HFFc6 (cell line): ENCODE results near the gene FCER1G. TPM values are rescaled to one million over a fixed set of nuclear protein-coding genes. Genes with fewer than 3 reads are reported as not detected.

ENCODE experiments used
- DNase-seq: peaks from one replicate; pipeline ENCODE4 v3.0.0-alpha.2; 2018
- H3K27ac Mint-ChIP-seq: 2 replicates; pipeline ENCODE4 v1.8.0; 2020; ENCODE audit warnings: mild to moderate bottlenecking, mixed read lengths
- H3K27me3 Mint-ChIP-seq: 2 replicates; pipeline ENCODE4 v1.8.0; 2021; ENCODE audit warnings: mild to moderate bottlenecking, moderate library complexity, mixed read lengths; ENCODE audit not compliant: insufficient read depth
- H3K36me3 Mint-ChIP-seq: 2 replicates; pipeline ENCODE4 v1.8.0; 2021; ENCODE audit warnings: low read depth, mixed read lengths
- H3K4me1 Mint-ChIP-seq: 2 replicates; pipeline ENCODE4 v1.8.0; 2020; ENCODE audit warnings: low read depth, mixed read lengths
- H3K4me3 Mint-ChIP-seq: 2 replicates; pipeline ENCODE4 v1.8.0; 2020; ENCODE audit warnings: mild to moderate bottlenecking, moderate library complexity, mixed read lengths
- H3K9me3 Mint-ChIP-seq: 2 replicates; pipeline ENCODE4 v1.8.0; 2020; ENCODE audit warnings: mild to moderate bottlenecking, mixed read lengths
- total RNA-seq, 6 experiments: library from RNA; stranded (reverse); fragmentation: NEBNext Ultra II Directional; extraction: Animal tissue kit (Norgen Biotek cat#: 25700); gene quantifications; 2 replicates in 1 of 6; 3 replicates in 5 of 6; pipeline ENCODE4 v1.2.3, GENCODE V29; 2021
- TF ChIP-seq, protein P1 (sequence below): fragments of 200-600 bp; sonication (generic); IDR thresholded peaks from 2 replicates; pipeline ENCODE4 v1.5.0; 2021; ENCODE audit warnings: antibody characterized with exemption, mild to moderate bottlenecking

The FCER1G gene
- total RNA-seq, 6 experiments from 2014 or later, result 0.33 to 1.0 (median 0.53) TPM; not detected in 1

GRCh38 chr1:161201836-161202712 lies 13.0 kb upstream of the FCER1G start, which contains the start of gene NDUFS2:
NDUFS2 (plus strand) TSS chr1:161202367; CDS start chr1:161202386, 19 bp downstream.
- Mint-ChIP-seq H3K4me1 (peaks cover 83% of the 10 kb centered on the region), H3K36me3 (peaks cover 19% of the 10 kb centered on the region), H3K4me3 (peak within 1 kb of the TSS; percentile 95), H3K27ac (peak within 1 kb of the TSS; percentile 99), H3K27me3 (peaks cover 5% of the 10 kb centered on the region), H3K9me3 (no peaks in the 10 kb centered on the region)
- TF ChIP-seq, protein P1, sequence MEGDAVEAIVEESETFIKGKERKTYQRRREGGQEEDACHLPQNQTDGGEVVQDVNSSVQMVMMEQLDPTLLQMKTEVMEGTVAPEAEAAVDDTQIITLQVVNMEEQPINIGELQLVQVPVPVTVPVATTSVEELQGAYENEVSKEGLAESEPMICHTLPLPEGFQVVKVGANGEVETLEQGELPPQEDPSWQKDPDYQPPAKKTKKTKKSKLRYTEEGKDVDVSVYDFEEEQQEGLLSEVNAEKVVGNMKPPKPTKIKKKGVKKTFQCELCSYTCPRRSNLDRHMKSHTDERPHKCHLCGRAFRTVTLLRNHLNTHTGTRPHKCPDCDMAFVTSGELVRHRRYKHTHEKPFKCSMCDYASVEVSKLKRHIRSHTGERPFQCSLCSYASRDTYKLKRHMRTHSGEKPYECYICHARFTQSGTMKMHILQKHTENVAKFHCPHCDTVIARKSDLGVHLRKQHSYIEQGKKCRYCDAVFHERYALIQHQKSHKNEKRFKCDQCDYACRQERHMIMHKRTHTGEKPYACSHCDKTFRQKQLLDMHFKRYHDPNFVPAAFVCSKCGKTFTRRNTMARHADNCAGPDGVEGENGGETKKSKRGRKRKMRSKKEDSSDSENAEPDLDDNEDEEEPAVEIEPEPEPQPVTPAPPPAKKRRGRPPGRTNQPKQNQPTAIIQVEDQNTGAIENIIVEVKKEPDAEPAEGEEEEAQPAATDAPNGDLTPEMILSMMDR, result peak; percentile 48; the same call in 1 of the 2 replicates
- peak; percentile 99 for DNase-seq

DNA sequence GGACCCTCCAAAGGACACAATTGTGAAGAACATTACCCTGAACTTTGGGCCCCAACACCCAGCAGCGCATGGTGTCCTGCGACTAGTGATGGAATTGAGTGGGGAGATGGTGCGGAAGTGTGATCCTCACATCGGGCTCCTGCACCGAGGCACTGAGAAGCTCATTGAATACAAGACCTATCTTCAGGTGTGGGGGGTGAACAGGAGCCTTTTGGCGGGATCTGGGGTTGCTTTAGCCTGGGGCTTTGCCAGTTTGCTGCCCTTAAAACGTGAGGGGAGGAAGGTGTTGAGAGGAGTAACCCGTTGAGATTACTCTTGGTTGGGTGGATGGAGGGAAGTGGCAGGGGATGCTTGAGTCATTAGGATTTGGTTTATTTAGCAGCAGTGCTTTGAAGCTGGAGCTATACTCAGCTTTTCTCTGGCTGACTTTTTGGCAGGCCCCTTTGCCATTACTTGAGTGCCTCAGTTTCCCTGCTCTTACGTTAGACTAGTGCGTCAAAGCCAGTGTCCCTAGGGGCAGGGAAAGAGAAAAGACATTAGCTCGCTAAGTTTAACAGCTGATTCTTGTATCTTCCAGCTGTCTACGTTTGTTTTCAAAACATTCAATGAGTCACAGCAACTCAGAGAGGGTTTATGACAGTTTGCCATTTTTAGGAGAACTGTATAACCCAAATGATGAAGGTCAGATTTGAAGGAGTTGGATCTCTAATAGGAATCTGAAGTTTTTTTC lies 8.5 kb upstream of the FCER1G start:
- H3K27ac Mint-ChIP-seq, result peak overlapping the region; percentile 28
- H3K27me3 Mint-ChIP-seq, result no peaks in the 10 kb centered on the region
- no peak for DNase-seq
- no peak overlapping the region for H3K4me3 Mint-ChIP-seq
- peaks cover 28% of the 10 kb centered on the region for H3K36me3 Mint-ChIP-seq
- H3K4me1 Mint-ChIP-seq, result peaks cover 49% of the 10 kb centered on the region
- TF ChIP-seq, protein P1, result no peak
- no peaks in the 10 kb centered on the region for H3K9me3 Mint-ChIP-seq

DNA sequence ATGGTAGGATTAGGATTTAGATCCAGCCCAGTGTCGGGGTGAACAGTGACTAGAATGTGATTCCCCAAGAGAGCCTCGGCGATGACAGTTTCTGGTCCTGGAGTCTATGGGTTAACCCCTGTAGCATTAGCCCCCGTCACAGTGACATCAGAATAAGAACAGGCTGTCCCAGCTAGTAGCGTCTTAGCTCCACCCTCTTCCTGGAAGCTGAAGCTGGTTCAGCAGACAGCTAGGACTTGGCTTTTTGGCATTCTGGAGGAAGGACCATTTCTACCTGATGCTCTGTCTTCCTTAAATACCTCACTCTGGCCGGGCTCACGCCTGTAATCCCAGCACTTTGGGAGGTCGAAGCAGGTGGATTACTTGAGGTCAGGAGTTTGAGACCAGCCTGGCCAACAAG lies 7.9 kb upstream of the FCER1G start:
- H3K4me3 Mint-ChIP-seq, result no peak overlapping the region
- peaks cover 28% of the 10 kb centered on the region for H3K36me3 Mint-ChIP-seq
- no peaks in the 10 kb centered on the region for H3K9me3 Mint-ChIP-seq
- peaks cover 45% of the 10 kb centered on the region for H3K4me1 Mint-ChIP-seq
- DNase-seq, result no peak
- no peaks in the 10 kb centered on the region for H3K27me3 Mint-ChIP-seq
- TF ChIP-seq, protein P1, result no peak
- H3K27ac Mint-ChIP-seq, result peak overlapping the region; percentile 28

DNA sequence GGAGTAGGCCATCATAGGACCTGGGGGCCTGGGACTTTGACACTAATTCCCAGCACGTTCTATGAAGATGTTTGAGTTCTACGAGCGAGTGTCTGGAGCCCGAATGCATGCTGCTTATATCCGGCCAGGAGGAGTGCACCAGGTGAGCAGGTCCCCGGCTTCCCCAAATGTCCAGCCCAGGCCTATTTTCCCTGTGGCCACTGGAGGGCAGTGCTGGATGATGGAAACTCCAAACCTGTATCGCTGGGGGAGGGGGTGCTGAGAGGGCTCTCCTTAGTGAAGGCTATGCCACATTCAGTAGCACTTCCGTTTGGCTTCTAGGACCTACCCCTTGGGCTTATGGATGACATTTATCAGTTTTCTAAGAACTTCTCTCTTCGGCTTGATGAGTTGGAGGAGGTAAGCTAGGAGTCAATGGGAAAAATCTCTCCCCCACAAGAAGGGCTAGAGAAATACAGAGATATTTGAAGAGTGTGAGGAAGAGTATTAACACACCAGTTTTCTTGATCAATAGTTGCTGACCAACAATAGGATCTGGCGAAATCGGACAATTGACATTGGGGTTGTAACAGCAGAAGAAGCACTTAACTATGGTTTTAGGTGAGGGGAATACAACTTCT lies 5.2 kb upstream of the FCER1G start:
- DNase-seq, result peak; percentile 51
- H3K36me3 Mint-ChIP-seq, result peaks cover 31% of the 10 kb centered on the region
- no peaks in the 10 kb centered on the region for H3K27me3 Mint-ChIP-seq
- peak overlapping the region; percentile 46; the same call in 1 of the 2 replicates for H3K27ac Mint-ChIP-seq
- peaks cover 32% of the 10 kb centered on the region for H3K4me1 Mint-ChIP-seq
- TF ChIP-seq, protein P1, result peak; percentile 94
- no peak overlapping the region for H3K4me3 Mint-ChIP-seq
- no peaks in the 10 kb centered on the region for H3K9me3 Mint-ChIP-seq

GRCh38 chr1:161214369-161214768 lies 726 bp upstream of the FCER1G start:
- no peaks in the 10 kb centered on the region for H3K9me3 Mint-ChIP-seq
- no peak overlapping the region for H3K27ac Mint-ChIP-seq
- H3K4me1 Mint-ChIP-seq, result peaks cover 34% of the 10 kb centered on the region
- no peak for DNase-seq
- TF ChIP-seq, protein P1, result no peak
- no peaks in the 10 kb centered on the region for H3K27me3 Mint-ChIP-seq
- peaks cover 25% of the 10 kb centered on the region for H3K36me3 Mint-ChIP-seq
- no peak overlapping the region for H3K4me3 Mint-ChIP-seq
